ENCODE results near the gene CTAG1B. TPM values are rescaled to one million over a fixed set of nuclear protein-coding genes. Genes with fewer than 3 reads are reported as not detected.
"Not testable (repeated sequence)": the region's sequence is repeated elsewhere in the genome, so short reads cannot be mapped to it uniquely, and the experiment has no call there.

The CTAG1B gene
- total RNA-seq, 5 donors from 2014 or later (not counting 1 experiment from before 2014, with no cell fraction given) = not detected

GRCh38 chrX:154655786-154656185, 36.7 kb upstream of the CTAG1B start:
- CTCF ChIA-PET = no interaction called here
- Mint-ChIP-seq H3K27me3 (peaks cover 0 to 4% of the 10 kb centered on the region in 2 donors), H3K4me1 (no peaks in the 10 kb centered on the region), H3K4me3 (no peak overlapping the region), H3K36me3 (no peaks in the 10 kb centered on the region), H3K9me3 (no peaks in the 10 kb centered on the region), H3K27ac (no peak overlapping the region)
- no peaks in the 10 kb centered on the region for H3K4me1 ChIP-seq (ENCODE audit: control insufficient read depth in 1 of 2, extremely low read depth in 1 of 2, insufficient read depth in 2 of 2, low read length in 2 of 2)
- no peaks in the 10 kb centered on the region for H3K27me3 ChIP-seq (replicated peaks in 1 of 2; ENCODE audit: control insufficient read depth in 2 of 2, extremely low read depth in 1 of 2, insufficient read depth in 2 of 2, low read length in 1 of 2)
- H3K27ac ChIP-seq (ENCODE audit: low read length) = no peak overlapping the region
- ATAC-seq (replicated peaks in 1 of 4) (no peak), DNase-seq (no peak)
- WGBS (ENCODE audit: insufficient coverage) = 87% methylated on average over 9 of the region's 11 CpGs
- no peaks in the 10 kb centered on the region for H3K36me3 ChIP-seq (ENCODE audit: control insufficient read depth in 2 of 2, extremely low read depth in 1 of 2, insufficient read depth in 1 of 2, low read length in 1 of 2)
- no peaks in the 10 kb centered on the region for H3K9me3 ChIP-seq
- POLR2A ChIA-PET = no interaction called here
- H3K4me3 ChIP-seq (ENCODE audit: control insufficient read depth in 1 of 2, extremely low read depth in 1 of 2, low read length in 1 of 2) = no peak overlapping the region

GRCh38 chrX:154655346-154655745, 36.3 kb upstream of the CTAG1B start:
- H3K4me1 ChIP-seq (ENCODE audit: control insufficient read depth in 1 of 2, extremely low read depth in 1 of 2, insufficient read depth in 2 of 2, low read length in 2 of 2) = no peaks in the 10 kb centered on the region
- H3K9me3 Mint-ChIP-seq = no peaks in the 10 kb centered on the region
- H3K27ac ChIP-seq (ENCODE audit: low read length) = no peak overlapping the region
- H3K4me3 ChIP-seq (ENCODE audit: control insufficient read depth in 1 of 2, extremely low read depth in 1 of 2, low read length in 1 of 2) = no peak overlapping the region
- H3K4me1 Mint-ChIP-seq = no peaks in the 10 kb centered on the region
- 79% methylated on average over 4 of the region's 6 CpGs for WGBS (ENCODE audit: insufficient coverage)
- peaks cover 0 to 4% of the 10 kb centered on the region in 2 donors for H3K27me3 Mint-ChIP-seq
- POLR2A ChIA-PET = no interaction called here
- DNase-seq = no peak
- H3K27ac Mint-ChIP-seq = no peak overlapping the region
- H3K9me3 ChIP-seq = no peaks in the 10 kb centered on the region
- no peaks in the 10 kb centered on the region for H3K36me3 ChIP-seq (ENCODE audit: control insufficient read depth in 2 of 2, extremely low read depth in 1 of 2, insufficient read depth in 1 of 2, low read length in 1 of 2)
- H3K4me3 Mint-ChIP-seq = no peak overlapping the region
- ATAC-seq (replicated peaks in 1 of 4) = no peak
- no peaks in the 10 kb centered on the region for H3K36me3 Mint-ChIP-seq
- CTCF ChIA-PET = no interaction called here
- H3K27me3 ChIP-seq (replicated peaks in 1 of 2; ENCODE audit: control insufficient read depth in 2 of 2, extremely low read depth in 1 of 2, insufficient read depth in 2 of 2, low read length in 1 of 2) = no peaks in the 10 kb centered on the region

- no peak overlapping the region for H3K27ac Mint-ChIP-seq
- Histone ChIP-seq H3K27me3 (replicated peaks in 1 of 2; ENCODE audit: control insufficient read depth in 2 of 2, extremely low read depth in 1 of 2, insufficient read depth in 2 of 2, low read length in 1 of 2) (no peaks in the 10 kb centered on the region), H3K4me3 (ENCODE audit: control insufficient read depth in 1 of 2, extremely low read depth in 1 of 2, low read length in 1 of 2) (no peak overlapping the region), H3K27ac (ENCODE audit: low read length) (no peak overlapping the region), H3K4me1 (ENCODE audit: control insufficient read depth in 1 of 2, extremely low read depth in 1 of 2, insufficient read depth in 2 of 2, low read length in 2 of 2) (no peaks in the 10 kb centered on the region), H3K36me3 (ENCODE audit: control insufficient read depth in 2 of 2, extremely low read depth in 1 of 2, insufficient read depth in 1 of 2, low read length in 1 of 2) (no peaks in the 10 kb centered on the region), H3K9me3 (no peaks in the 10 kb centered on the region)
- no peak overlapping the region for H3K4me3 Mint-ChIP-seq
- H3K9me3 Mint-ChIP-seq = no peaks in the 10 kb centered on the region
- ChIA-PET POLR2A (no interaction called here), CTCF (no interaction called here)
- ATAC-seq (replicated peaks in 1 of 4) = no peak
- peaks cover 0 to 4% of the 10 kb centered on the region in 2 donors for H3K27me3 Mint-ChIP-seq
- no peaks in the 10 kb centered on the region for H3K4me1 Mint-ChIP-seq
- H3K36me3 Mint-ChIP-seq = no peaks in the 10 kb centered on the region
- 93% methylated on average over 3 of the region's 15 CpGs for WGBS (ENCODE audit: insufficient coverage)
- no peak for DNase-seq
Measured at GRCh38 chrX:154654925-154655324, 35.8 kb upstream of the CTAG1B start.

DNA sequence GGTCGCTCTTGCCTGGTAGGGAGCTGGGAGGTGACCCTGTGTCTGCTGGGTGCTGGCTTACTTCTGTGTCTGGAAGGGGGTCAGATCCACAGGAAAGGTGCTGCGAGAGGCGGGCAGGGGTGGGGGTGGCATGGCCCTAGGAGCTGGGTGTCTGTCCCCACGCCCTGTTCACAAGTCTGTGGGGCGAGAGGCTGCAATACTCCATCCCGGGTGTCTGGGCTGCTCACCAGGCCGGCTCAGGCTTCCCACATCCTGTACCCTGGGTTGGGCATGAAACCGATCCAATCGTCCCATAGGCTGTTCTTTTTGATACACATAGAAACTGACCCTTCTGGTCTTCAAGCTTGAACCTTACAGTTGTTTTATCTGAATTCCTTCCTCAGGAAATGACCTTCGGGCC, 35.3 kb upstream of the CTAG1B start:
- Histone ChIP-seq H3K36me3 (ENCODE audit: control insufficient read depth in 2 of 2, extremely low read depth in 1 of 2, insufficient read depth in 1 of 2, low read length in 1 of 2) (no peaks in the 10 kb centered on the region), H3K27me3 (replicated peaks in 1 of 2; ENCODE audit: control insufficient read depth in 2 of 2, extremely low read depth in 1 of 2, insufficient read depth in 2 of 2, low read length in 1 of 2) (no peaks in the 10 kb centered on the region), H3K4me3 (ENCODE audit: control insufficient read depth in 1 of 2, extremely low read depth in 1 of 2, low read length in 1 of 2) (no peak overlapping the region), H3K4me1 (ENCODE audit: control insufficient read depth in 1 of 2, extremely low read depth in 1 of 2, insufficient read depth in 2 of 2, low read length in 2 of 2) (no peaks in the 10 kb centered on the region), H3K9me3 (no peaks in the 10 kb centered on the region), H3K27ac (ENCODE audit: low read length) (no peak overlapping the region)
- Mint-ChIP-seq H3K9me3 (no peaks in the 10 kb centered on the region), H3K36me3 (no peaks in the 10 kb centered on the region), H3K27ac (no peak overlapping the region), H3K27me3 (peaks cover 0 to 4% of the 10 kb centered on the region in 2 donors), H3K4me1 (no peaks in the 10 kb centered on the region), H3K4me3 (no peak overlapping the region)
- no peak for DNase-seq
- POLR2A ChIA-PET = no interaction called here
- CTCF ChIA-PET = no interaction called here
- 67% methylated on average over 3 of the region's 10 CpGs for WGBS (ENCODE audit: insufficient coverage)
- no peak for ATAC-seq (replicated peaks in 1 of 4)

DNA sequence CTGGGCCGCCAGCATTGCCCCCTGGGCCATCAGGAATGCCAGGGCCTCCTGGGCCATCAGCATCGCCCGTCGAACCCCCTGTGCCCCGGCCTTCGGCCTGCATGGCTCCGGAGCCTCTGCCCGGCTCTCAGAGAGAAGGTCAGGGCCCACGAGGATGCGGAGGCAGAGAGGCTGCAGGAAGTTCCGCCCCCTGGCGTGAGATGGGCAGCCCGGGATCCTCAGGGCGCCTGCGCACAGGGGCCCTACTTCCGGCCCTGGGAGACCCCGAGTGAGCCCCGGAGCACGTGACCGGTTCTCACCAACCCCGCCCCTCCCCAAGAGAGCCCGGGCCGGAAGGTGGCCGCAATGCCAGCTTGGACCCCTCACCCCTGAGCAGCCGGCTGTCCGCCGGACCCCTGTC, 34.3 kb upstream of the CTAG1B start, which contains the start of gene CTAG2:
Gene CTAG2, minus strand, starts transcription at position 167 of the 400 bp plus-strand sequence. Its CDS starts 64 bp downstream, at position 103.
- H3K36me3 ChIP-seq (ENCODE audit: control insufficient read depth in 2 of 2, extremely low read depth in 1 of 2, insufficient read depth in 1 of 2, low read length in 1 of 2); H3K4me1 Mint-ChIP-seq; H3K27me3 ChIP-seq (replicated peaks in 1 of 2; ENCODE audit: control insufficient read depth in 2 of 2, extremely low read depth in 1 of 2, insufficient read depth in 2 of 2, low read length in 1 of 2); H3K27ac ChIP-seq (ENCODE audit: low read length); H3K27ac Mint-ChIP-seq; DNase-seq; H3K9me3 ChIP-seq; H3K4me3 Mint-ChIP-seq; H3K36me3 Mint-ChIP-seq; H3K27me3 Mint-ChIP-seq; ATAC-seq (replicated peaks in 1 of 4); H3K4me3 ChIP-seq (ENCODE audit: control insufficient read depth in 1 of 2, extremely low read depth in 1 of 2, low read length in 1 of 2); H3K4me1 ChIP-seq (ENCODE audit: control insufficient read depth in 1 of 2, extremely low read depth in 1 of 2, insufficient read depth in 2 of 2, low read length in 2 of 2); H3K9me3 Mint-ChIP-seq; CTCF ChIA-PET; POLR2A ChIA-PET: not testable (repeated sequence)
- no CpG with 5 or more reads among the region's 27 CpGs for WGBS (ENCODE audit: insufficient coverage)

- Histone ChIP-seq H3K9me3 (no peaks in the 10 kb centered on the region), H3K4me1 (ENCODE audit: control insufficient read depth in 1 of 2, extremely low read depth in 1 of 2, insufficient read depth in 2 of 2, low read length in 2 of 2) (no peaks in the 10 kb centered on the region), H3K36me3 (ENCODE audit: control insufficient read depth in 2 of 2, extremely low read depth in 1 of 2, insufficient read depth in 1 of 2, low read length in 1 of 2) (no peaks in the 10 kb centered on the region), H3K4me3 (ENCODE audit: control insufficient read depth in 1 of 2, extremely low read depth in 1 of 2, low read length in 1 of 2) (no peak overlapping the region), H3K27me3 (replicated peaks in 1 of 2; ENCODE audit: control insufficient read depth in 2 of 2, extremely low read depth in 1 of 2, insufficient read depth in 2 of 2, low read length in 1 of 2) (no peaks in the 10 kb centered on the region), H3K27ac (ENCODE audit: low read length) (no peak overlapping the region)
- ATAC-seq (replicated peaks in 1 of 4) (no peak), DNase-seq (no peak)
- Mint-ChIP-seq H3K27me3 (peaks cover 0 to 4% of the 10 kb centered on the region in 2 donors), H3K4me3 (no peak overlapping the region), H3K9me3 (no peaks in the 10 kb centered on the region), H3K4me1 (no peaks in the 10 kb centered on the region), H3K36me3 (no peaks in the 10 kb centered on the region), H3K27ac (no peak overlapping the region)
- CTCF ChIA-PET = no interaction called here
- POLR2A ChIA-PET = no interaction called here
- WGBS (ENCODE audit: insufficient coverage) = no CpG with 5 or more reads among the region's 23 CpGs
Measured at GRCh38 chrX:154653048-154653401, 33.9 kb upstream of the CTAG1B start.

DNA sequence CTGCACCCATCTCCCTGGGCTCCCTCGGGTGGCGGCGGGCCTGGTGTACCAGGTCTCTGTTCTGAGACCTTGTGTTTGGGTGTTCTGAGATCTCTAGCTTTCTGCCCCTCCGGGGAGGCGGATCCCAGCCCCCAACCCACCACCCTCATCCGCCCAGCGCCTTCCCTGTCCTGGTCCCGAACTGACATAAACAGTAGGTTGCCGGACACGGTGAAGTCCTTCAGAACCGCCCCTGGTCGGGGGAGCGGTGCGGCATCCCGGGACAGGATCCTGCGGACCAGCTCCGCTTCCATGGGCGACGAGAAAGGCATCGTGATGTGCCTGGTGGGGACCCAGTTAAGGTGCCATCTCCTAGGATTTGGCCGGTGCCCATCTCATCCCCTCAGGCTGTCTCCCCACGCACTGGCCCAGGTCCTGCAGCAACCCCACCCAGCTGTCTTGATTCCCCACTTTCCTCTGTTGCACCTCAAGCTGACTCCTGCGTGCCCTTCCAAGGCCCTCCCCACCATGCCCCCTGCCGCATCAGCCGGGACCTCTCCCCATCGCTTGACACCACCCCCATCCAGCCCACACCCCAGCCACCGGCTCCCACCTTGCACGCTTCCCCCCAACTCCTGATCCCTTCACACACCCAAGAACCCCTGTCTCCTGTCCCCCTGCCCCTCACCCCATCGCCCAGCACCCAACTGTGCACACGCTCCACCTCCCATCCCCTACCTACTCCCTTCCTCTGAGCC, 33.4 kb upstream of the CTAG1B start:
- H3K27ac ChIP-seq (ENCODE audit: low read length) = no peak overlapping the region
- ChIA-PET POLR2A (no interaction called here), CTCF (no interaction called here)
- no peaks in the 10 kb centered on the region for H3K27me3 ChIP-seq (replicated peaks in 1 of 2; ENCODE audit: control insufficient read depth in 2 of 2, extremely low read depth in 1 of 2, insufficient read depth in 2 of 2, low read length in 1 of 2)
- 89% methylated on average over 9 of the region's 30 CpGs for WGBS (ENCODE audit: insufficient coverage)
- no peaks in the 10 kb centered on the region for H3K4me1 ChIP-seq (ENCODE audit: control insufficient read depth in 1 of 2, extremely low read depth in 1 of 2, insufficient read depth in 2 of 2, low read length in 2 of 2)
- DNase-seq (no peak), ATAC-seq (replicated peaks in 1 of 4) (no peak)
- Mint-ChIP-seq H3K9me3 (no peaks in the 10 kb centered on the region), H3K27me3 (peaks cover 0 to 4% of the 10 kb centered on the region in 2 donors), H3K36me3 (no peaks in the 10 kb centered on the region), H3K4me1 (no peaks in the 10 kb centered on the region), H3K4me3 (no peak overlapping the region), H3K27ac (no peak overlapping the region)
- H3K36me3 ChIP-seq (ENCODE audit: control insufficient read depth in 2 of 2, extremely low read depth in 1 of 2, insufficient read depth in 1 of 2, low read length in 1 of 2) = no peaks in the 10 kb centered on the region
- H3K9me3 ChIP-seq = no peaks in the 10 kb centered on the region
- H3K4me3 ChIP-seq (ENCODE audit: control insufficient read depth in 1 of 2, extremely low read depth in 1 of 2, low read length in 1 of 2) = no peak overlapping the region
